Epithelial cell of proximal tubule (primary cell): ENCODE results near the gene ORAI3. TPM values are rescaled to one million over a fixed set of nuclear protein-coding genes. Genes with fewer than 3 reads are reported as not detected.

Experiments
- DNase-seq: peaks from one replicate; pipeline ENCODE4 v3.0.0-alpha.2; 2011; ENCODE audit warnings: low read depth
- H3K4me3 ChIP-seq: 2 replicates; pipeline ENCODE4 v1.5.1; 2011; ENCODE audit warnings: low read depth, mild to moderate bottlenecking, low read length
- CTCF ChIP-seq: conservative IDR thresholded peaks from 2 replicates; pipeline ENCODE4 v1.5.1; 2012; ENCODE audit warnings: low read depth, mild to moderate bottlenecking, low read length
- total RNA-seq: library from RNA; depleted of rRNA; stranded (reverse); fragments of >200 nt; gene quantifications from 2 replicates; pipeline ENCODE4 v1.2.3, GENCODE V29; 2015

ORAI3 gene
- total RNA-seq, 1 donor from 2014 or later, result 37.6 TPM

- peak overlapping the region; percentile 82 for H3K4me3 ChIP-seq
- TF ChIP-seq CTCF, result peak; percentile 30
- DNase-seq, result peak; percentile 36
These were observed 8.0 kb downstream of the ORAI3 start for GRCh38 chr16:30956601-30957455.

GRCh38 chr16:30957456-30958174 lies 8.7 kb downstream of the ORAI3 start, which contains the start of gene SETD1A:
Gene SETD1A (plus strand): TSS chr16:30957754. CDS start chr16:30958732, 978 bp downstream.
- DNase-seq, result peak; percentile 52
- no peak for TF ChIP-seq CTCF
- peak within 1 kb of the TSS; percentile 82 for H3K4me3 ChIP-seq

GRCh38 chr16:30958175-30959079 lies 9.6 kb downstream of the ORAI3 start:
- H3K4me3 ChIP-seq, result peak overlapping the region; percentile 82
- TF ChIP-seq CTCF, result no peak
- no peak for DNase-seq

GRCh38 chr16:30961384-30961783 lies 12.5 kb downstream of the ORAI3 start:
- no peak for DNase-seq
- H3K4me3 ChIP-seq, result no peak overlapping the region
- TF ChIP-seq CTCF, result no peak

- no peak for TF ChIP-seq CTCF
- DNase-seq, result no peak
- no peak overlapping the region for H3K4me3 ChIP-seq
These were observed 15.2 kb downstream of the ORAI3 start for GRCh38 chr16:30963925-30964511.

GRCh38 chr16:30964574-30965226 lies 15.8 kb downstream of the ORAI3 start:
- no peak overlapping the region for H3K4me3 ChIP-seq
- no peak for DNase-seq
- TF ChIP-seq CTCF, result no peak
